ENCODE results near the gene ALDH9A1. TPM values are rescaled to one million over a fixed set of nuclear protein-coding genes. Genes with fewer than 3 reads are reported as not detected.
"Not testable (repeated sequence)": the region's sequence is repeated elsewhere in the genome, so short reads cannot be mapped to it uniquely, and the experiment has no call there.

ALDH9A1 gene
- total RNA-seq, 1 donor: 118 TPM

DNA sequence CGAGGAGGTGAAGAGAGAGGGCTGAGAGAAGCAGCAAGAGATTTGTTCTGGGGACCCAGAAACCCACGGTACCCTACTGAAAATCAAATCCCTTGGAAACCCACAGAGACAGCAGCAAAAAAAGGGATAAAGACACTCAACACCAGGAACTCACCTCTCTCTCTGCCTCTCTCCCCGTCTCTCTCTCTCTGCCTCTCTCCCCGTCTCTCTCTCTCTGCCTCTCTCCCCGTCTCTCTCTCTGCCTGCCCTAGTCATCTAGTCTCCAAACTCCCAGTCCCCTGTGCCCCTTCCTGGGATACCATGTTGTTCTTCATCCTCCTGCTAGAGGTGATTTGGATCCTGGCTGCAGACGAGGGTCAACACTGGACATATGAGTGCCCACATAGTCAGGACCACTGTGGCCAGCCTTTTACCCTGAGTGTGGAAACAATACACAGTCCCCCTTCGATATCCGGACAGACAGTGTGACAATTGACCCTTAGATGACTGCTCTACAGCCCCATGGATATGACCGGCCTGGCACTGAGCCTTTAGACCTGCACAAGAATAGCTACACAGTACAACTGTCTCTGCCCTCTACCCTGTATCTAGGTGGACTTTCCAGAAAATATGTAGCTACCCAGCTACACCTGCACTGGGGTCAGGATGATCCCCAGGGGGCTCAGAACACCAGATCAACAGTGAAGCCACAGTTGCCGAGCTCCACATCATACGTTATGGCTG lies 9.8 kb upstream of the ALDH9A1 start:
- H3K9me3 ChIP-seq (ENCODE audit: low read depth, low read length): no peaks in the 10 kb centered on the region

DNA sequence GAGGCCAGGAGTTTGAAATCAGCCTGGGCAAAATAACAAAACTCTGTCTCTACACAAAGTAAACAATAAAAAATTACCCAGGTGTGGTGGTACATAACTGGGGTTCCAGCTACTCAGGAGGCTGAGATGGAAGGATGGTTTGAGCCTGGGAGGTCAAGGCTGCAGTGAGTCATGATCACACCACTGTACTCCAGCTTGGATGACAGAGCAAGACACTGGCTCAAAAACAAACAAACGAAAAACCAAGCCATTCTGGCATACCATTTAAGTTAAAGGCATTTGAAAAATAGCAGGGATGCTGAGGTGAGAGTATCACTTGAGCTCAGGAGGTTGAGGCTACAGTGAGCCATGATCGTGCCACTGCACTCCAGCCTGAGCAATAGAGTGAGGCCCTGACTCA lies 5.3 kb upstream of the ALDH9A1 start:
- peaks cover 3% of the 10 kb centered on the region for H3K4me1 ChIP-seq (ENCODE audit: insufficient read depth, low read length)
- H4K20me1 ChIP-seq (ENCODE audit: insufficient read depth, low read length): no peaks in the 10 kb centered on the region
- no peak overlapping the region for H3K27ac ChIP-seq (ENCODE audit: low read depth, low read length)
- no peaks in the 10 kb centered on the region for H3K36me3 ChIP-seq (ENCODE audit: insufficient read depth, low read length)
- no peak for DNase-seq (ENCODE audit: insufficient read length, low spot score, missing footprints)
- no peak overlapping the region for H3K4me3 ChIP-seq (ENCODE audit: insufficient read depth, low read length)
- no peak overlapping the region for H3K4me2 ChIP-seq (ENCODE audit: insufficient read depth, low read length)
- TF ChIP-seq, protein P1, sequence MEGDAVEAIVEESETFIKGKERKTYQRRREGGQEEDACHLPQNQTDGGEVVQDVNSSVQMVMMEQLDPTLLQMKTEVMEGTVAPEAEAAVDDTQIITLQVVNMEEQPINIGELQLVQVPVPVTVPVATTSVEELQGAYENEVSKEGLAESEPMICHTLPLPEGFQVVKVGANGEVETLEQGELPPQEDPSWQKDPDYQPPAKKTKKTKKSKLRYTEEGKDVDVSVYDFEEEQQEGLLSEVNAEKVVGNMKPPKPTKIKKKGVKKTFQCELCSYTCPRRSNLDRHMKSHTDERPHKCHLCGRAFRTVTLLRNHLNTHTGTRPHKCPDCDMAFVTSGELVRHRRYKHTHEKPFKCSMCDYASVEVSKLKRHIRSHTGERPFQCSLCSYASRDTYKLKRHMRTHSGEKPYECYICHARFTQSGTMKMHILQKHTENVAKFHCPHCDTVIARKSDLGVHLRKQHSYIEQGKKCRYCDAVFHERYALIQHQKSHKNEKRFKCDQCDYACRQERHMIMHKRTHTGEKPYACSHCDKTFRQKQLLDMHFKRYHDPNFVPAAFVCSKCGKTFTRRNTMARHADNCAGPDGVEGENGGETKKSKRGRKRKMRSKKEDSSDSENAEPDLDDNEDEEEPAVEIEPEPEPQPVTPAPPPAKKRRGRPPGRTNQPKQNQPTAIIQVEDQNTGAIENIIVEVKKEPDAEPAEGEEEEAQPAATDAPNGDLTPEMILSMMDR (IDR thresholded peaks at IDR 0.05; ENCODE audit: extremely low read depth, low read depth, low read length): no peak
- no peaks in the 10 kb centered on the region for H3K79me2 ChIP-seq (ENCODE audit: insufficient read depth, low read length)
- H3K27me3 ChIP-seq (ENCODE audit: insufficient read depth, low read length): peaks cover 8% of the 10 kb centered on the region
- no peak overlapping the region for H2AFZ ChIP-seq (ENCODE audit: low read length)
- H3K9me3 ChIP-seq (ENCODE audit: low read depth, low read length): no peaks in the 10 kb centered on the region

More for the DNA sequence above, 9.8 kb upstream of the ALDH9A1 start:
- no peaks in the 10 kb centered on the region for H3K36me3 ChIP-seq (ENCODE audit: insufficient read depth, low read length)
- H3K4me2 ChIP-seq (ENCODE audit: insufficient read depth, low read length): no peak overlapping the region
- no peaks in the 10 kb centered on the region for H4K20me1 ChIP-seq (ENCODE audit: insufficient read depth, low read length)
- TF ChIP-seq, protein P1 (IDR thresholded peaks at IDR 0.05; ENCODE audit: extremely low read depth, low read depth, low read length): no peak
- no peak overlapping the region for H2AFZ ChIP-seq (ENCODE audit: low read length)
- DNase-seq (ENCODE audit: insufficient read length, low spot score, missing footprints): no peak
- H3K27me3 ChIP-seq (ENCODE audit: insufficient read depth, low read length): peaks cover 8% of the 10 kb centered on the region
- no peaks in the 10 kb centered on the region for H3K4me1 ChIP-seq (ENCODE audit: insufficient read depth, low read length)
- H3K27ac ChIP-seq (ENCODE audit: low read depth, low read length): no peak overlapping the region
- no peaks in the 10 kb centered on the region for H3K79me2 ChIP-seq (ENCODE audit: insufficient read depth, low read length)
- no peak overlapping the region for H3K4me3 ChIP-seq (ENCODE audit: insufficient read depth, low read length)

DNA sequence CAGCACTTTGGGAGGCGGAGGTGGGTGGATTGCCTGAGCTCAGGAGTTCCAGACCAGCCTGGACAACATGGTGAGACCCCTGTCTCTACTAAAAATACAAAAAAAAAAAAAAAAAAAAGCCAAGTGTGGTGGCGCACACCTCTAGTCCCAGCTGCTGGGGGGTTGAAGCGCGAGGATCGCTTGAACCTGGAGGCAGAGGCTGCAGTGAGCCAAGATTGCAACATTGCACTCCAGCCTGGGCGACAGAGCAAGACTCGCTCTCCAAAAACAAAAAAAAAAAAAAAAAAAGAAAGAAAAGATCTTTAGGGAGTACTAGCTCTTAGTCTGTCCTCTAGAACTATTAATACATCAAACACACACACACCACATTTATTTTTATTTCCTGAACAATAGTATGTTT lies 3.6 kb upstream of the ALDH9A1 start:
- H4K20me1 ChIP-seq (ENCODE audit: insufficient read depth, low read length); DNase-seq (ENCODE audit: insufficient read length, low spot score, missing footprints); H3K27ac ChIP-seq (ENCODE audit: low read depth, low read length); H3K27me3 ChIP-seq (ENCODE audit: insufficient read depth, low read length); H3K36me3 ChIP-seq (ENCODE audit: insufficient read depth, low read length); H3K9me3 ChIP-seq (ENCODE audit: low read depth, low read length); H2AFZ ChIP-seq (ENCODE audit: low read length); H3K4me2 ChIP-seq (ENCODE audit: insufficient read depth, low read length); H3K4me1 ChIP-seq (ENCODE audit: insufficient read depth, low read length); H3K4me3 ChIP-seq (ENCODE audit: insufficient read depth, low read length): not testable (repeated sequence)
- H3K79me2 ChIP-seq (ENCODE audit: insufficient read depth, low read length): peaks cover 10% of the 10 kb centered on the region

DNA sequence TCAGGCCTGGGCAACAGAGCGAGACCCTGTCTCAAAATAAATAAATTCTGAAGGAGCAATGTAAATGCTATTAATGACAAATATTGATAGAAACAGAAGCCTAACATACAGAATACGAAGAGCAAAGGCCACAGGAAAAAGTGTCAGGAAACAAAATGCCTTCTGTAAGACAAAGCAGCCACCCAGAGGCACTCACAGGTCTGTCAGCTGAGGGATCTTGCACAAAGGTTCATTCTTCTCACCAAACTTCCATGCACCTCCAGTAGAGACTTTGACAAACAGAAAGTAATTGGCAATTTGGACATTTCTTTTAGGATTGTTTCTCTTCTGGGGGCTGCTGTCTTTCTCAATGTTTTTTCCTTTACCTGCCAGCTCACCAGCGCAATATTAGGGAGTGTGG lies 1.2 kb upstream of the ALDH9A1 start:
- DNase-seq (ENCODE audit: insufficient read length, low spot score, missing footprints): no peak
- Histone ChIP-seq H3K36me3 (ENCODE audit: insufficient read depth, low read length) (no peaks in the 10 kb centered on the region), H3K79me2 (ENCODE audit: insufficient read depth, low read length) (peaks cover 18% of the 10 kb centered on the region), H3K27ac (ENCODE audit: low read depth, low read length) (no peak overlapping the region), H3K27me3 (ENCODE audit: insufficient read depth, low read length) (no peaks in the 10 kb centered on the region), H3K4me2 (ENCODE audit: insufficient read depth, low read length) (no peak overlapping the region), H3K4me1 (ENCODE audit: insufficient read depth, low read length) (peaks cover 19% of the 10 kb centered on the region), H4K20me1 (ENCODE audit: insufficient read depth, low read length) (peaks cover 8% of the 10 kb centered on the region), H2AFZ (ENCODE audit: low read length) (no peak overlapping the region), H3K4me3 (ENCODE audit: insufficient read depth, low read length) (no peak overlapping the region), H3K9me3 (ENCODE audit: low read depth, low read length) (no peaks in the 10 kb centered on the region)
- TF ChIP-seq, protein P1 (IDR thresholded peaks at IDR 0.05; ENCODE audit: extremely low read depth, low read depth, low read length): no peak
